HT1080 (cell line): ENCODE data around the gene SLCO1C1. TPM values are rescaled to one million over a fixed set of nuclear protein-coding genes. Genes with fewer than 3 reads are reported as not detected.
"Not testable (repeated sequence)": the region's sequence is repeated elsewhere in the genome, so short reads cannot be mapped to it uniquely, and the experiment has no call there.

Source experiments
- DNase-seq: peaks from one replicate; pipeline ENCODE4 v3.0.0-alpha.2; 2015; ENCODE audit warnings: low read depth
- total RNA-seq: library from RNA; depleted of rRNA; stranded (reverse); fragments of >200 nt; shearing (Covaris generic); gene quantifications from 2 replicates; pipeline ENCODE4 v1.2.3, GENCODE V29; 2014; rRNA removed

SLCO1C1 gene
- total RNA-seq, 1 experiment from 2014 or later: not detected

DNA sequence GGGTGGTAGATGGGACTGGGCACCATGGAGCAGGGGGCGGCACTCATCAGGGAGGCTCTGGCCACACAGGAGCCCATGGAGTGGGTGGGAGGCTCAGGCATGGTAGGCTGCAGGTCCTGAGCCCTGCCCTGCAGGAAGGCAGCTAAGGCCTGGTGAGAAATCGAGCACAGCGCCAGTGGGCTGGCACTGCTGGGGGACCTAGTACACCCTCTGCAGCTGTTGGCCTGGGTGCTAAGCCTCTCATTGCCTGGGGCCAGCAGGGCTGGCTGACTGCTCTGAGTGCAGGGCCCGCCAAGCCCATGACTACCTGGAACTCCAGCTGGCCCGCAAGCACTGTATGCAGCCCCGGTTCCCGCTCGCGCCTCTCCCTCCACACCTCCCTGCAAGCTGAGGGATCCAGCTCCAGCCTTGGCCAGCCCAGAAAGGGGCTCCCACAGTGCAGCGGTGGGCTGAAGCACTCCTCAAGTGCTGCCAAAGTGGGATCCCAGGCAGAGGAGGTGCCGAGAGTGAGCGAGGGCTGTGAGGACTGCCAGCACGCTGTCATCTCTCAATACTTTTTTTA, 88.7 kb downstream of the SLCO1C1 start:
- not testable (repeated sequence) for DNase-seq

DNA sequence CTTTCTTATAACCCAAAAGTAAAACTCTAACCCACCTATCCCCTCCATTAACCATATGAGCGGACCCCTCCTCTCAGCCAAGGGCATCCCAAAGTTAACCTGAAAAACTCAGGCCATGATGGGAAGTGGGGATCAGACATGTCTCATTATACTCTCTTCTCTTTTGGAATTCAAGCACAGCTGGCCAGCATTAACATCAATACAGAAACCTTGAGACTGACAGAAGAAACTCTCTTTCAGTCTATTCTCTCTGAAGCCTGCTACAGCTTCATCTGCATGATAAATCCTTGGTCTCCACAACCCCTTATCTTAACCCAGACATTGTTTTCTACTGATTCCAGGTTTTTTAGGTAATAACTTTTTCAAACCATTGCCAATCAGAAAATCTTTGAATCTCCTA, 97.8 kb downstream of the SLCO1C1 start:
- DNase-seq: no peak

DNA sequence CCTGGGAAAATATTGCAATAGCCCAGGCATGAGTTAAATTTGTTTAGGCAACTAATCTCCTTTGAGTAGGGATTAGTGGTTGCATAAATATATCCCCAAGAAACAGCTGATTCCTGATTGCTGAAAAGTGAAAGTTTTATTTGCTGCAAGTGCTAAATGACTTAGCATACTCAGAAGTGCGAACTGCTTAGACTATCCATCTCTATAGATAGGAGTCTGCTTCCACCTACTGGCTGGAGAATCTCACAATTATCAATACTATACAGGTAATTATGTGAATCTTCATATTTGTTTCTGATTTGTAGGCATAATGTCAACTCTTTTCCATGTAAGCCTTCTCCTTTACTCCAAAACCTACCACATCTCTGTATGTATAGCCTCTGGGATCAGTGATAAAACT, 103.4 kb downstream of the SLCO1C1 start:
- peak; percentile 13 for DNase-seq

DNA sequence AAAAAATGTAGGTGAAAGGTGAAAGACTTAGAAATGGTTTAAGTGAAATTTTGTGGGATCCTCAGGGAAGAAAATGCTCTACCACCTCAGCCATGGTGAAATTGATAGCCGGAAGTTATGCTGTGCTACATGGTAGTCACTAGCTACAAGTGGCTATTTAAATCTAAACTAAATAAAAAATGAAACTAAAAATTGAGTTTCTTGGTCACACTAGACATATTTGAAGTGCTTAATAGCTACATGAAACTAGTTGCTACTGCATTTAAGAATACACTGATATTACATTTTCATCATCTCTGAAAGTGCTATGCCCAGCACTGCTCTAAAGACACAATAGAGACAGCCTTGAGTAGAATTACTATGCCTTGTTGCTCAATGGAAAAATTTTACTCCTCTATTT, 105.0 kb downstream of the SLCO1C1 start:
- no peak for DNase-seq

DNA sequence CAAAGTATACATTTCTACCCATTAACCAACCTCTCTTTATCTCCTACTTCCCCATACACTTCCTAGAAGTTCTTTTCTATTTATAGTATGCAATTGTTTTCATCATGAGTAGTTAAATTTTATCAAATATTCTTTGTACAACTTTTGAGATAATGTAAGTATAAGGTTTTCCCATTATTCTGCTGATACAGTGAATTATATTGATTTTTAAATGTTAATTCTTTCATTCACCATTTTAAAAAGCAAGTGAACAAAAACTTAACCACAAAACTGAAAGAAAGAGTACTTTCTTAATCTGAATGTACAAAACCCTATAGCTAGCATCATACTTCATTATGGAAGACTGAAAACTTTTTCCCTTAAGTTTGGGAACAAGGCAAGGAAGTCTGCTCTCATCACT, 105.9 kb downstream of the SLCO1C1 start:
- DNase-seq: no peak

Other genes starting within 250 kb of the SLCO1C1 start
- gene SLCO1B3, start 115.4 kb downstream of the SLCO1C1 start, total RNA-seq: 11.6 and 13.6 TPM in 2 replicates